Measurements from ENCODE around the gene SCN1A.
"Not testable (repeated sequence)": the region's sequence is repeated elsewhere in the genome, so short reads cannot be mapped to it uniquely, and the experiment has no call there.

SCN1A gene

DNA sequence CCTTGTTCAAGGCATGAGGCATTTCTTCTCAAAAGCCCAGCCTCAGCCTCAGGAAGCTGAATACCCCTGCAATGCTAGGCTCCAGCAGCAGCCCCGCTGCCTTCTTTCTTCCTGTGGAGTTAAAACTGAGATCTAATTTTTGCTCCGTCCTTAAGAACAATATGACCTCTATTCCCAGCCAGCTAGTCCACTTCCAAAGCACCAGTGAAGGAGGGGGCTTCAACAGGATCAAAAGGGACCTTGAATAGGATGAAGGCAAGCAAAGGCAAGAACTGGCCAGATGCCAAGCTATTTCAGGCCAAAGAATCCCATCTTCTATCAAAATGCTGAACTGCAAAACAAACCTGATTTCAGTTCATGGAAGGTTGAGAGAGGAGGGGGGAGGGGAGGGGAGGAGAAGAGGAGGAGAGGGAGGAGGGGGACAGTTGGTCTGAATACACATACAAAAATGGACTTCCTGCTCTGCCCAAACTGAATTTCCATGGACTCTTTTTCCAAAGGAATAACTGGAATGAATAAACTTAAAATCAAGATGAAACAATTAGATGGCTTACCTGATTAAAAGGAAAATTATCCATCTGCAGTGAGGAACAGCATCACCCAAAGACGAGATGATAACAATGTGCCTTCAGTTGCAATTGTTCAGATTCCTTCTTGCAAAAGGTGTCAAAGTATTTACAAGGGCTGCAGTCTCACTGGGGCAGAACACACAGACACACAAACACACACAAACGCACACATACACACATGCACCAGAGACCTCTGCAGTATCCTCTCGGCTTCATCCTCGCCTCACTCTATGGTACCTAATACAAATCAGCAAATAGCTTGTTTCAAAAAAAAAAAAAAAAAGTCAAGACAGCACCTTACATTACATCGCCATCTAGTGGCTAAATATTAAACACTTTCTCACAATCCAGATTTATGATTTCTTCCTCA, at the start of gene SCN1A:
SCN1A (minus strand) TSS at position 804 of the 939 bp plus-strand sequence. CDS start 54,399 bp downstream, outside the sequence.
- no peak for DNase-seq

DNA sequence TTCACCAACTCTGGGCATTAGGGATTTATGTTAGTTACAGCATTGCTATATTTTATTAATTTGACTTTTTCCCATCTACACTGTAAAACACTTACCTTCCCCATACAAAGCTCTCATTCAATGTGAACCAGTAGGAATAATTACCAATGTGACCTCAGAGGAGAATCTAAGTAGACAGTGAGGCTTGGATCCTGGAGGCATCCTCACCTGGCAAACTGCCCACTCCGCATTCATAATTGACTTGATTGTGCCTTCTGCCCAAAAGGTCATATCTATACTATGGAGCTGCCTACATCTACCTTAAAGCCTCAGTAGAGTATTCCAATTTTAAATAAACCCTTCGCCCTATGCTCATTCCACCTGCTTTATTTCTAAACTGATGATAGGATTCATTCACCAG, 45.4 kb upstream of the SCN1A start:
- no peak for DNase-seq

DNA sequence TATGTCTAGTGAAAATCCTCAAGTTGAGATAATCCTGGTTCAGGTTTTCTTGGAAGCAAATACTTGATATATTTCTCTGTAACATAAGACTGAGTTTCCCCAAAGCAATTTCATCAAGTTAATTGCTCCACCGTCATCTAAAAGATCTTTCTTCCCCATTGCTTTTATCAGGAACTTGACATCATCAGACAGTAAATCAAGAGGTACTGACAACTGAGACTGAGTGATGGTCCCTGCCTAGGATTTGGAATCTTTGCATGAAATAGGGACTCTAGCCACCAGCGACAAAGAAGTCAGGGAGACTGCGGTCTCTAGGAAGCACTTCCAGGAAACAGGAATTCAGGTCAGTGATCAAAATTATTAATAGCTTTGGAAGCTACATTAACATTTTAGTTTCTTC, 43.4 kb upstream of the SCN1A start:
- no peak for DNase-seq

DNA sequence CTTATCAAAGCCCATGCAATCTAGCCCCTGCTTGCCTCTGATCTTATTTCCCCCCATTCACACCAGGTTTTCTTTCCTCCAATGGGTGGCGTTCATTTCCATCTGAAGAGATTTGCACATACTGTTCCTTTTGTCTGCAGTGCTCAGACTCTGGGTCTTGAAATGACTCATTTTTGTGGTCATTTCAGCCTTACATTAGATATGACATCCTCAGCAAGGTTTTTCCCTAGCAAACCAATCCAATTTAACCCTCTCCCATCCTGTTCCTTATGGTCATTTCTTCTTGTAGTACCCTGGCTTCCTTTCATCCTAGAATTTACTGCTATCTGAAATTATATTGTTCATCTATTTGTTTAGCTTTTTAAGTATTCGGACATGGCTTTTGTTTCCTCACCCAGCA, 42.5 kb upstream of the SCN1A start:
- DNase-seq = no peak

DNA sequence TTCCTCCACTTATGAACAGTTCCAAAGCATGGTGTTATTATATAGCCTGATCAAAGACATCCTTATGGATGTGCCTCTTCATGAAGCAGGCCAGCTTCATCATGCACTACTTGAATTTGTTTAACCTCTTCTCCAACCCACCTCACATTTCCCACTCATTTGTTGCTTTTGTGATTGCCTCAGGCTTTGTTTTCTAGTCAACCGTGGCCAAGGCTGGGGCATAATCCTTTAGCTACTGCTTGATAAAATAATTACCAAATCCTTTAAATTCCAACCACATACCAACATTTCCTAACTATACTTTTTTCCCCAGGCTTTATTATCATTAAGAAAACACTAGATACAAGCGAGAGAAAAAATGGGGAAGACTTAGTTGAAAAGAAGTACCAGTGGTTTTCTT, 39.6 kb upstream of the SCN1A start:
- DNase-seq = no peak

DNA sequence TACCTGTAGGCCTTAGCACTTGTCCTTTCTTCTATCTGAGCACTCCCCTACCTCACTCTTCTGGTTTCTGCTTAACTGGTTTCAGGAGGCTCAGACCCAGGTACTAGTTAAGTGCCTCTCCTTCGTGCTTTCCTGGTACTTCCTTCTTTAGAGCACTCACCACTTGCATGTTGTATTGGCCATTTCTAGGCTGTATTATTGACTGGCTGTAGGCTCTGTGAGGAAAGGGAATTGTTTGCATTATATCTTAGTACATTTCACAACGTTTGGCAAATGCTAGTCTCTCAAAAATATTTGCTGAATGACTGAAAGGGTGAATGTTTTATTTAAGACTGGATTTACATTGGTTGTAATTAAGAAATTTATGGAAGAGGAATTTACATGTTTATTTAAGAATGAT, 36.0 kb upstream of the SCN1A start:
- no peak for DNase-seq

DNA sequence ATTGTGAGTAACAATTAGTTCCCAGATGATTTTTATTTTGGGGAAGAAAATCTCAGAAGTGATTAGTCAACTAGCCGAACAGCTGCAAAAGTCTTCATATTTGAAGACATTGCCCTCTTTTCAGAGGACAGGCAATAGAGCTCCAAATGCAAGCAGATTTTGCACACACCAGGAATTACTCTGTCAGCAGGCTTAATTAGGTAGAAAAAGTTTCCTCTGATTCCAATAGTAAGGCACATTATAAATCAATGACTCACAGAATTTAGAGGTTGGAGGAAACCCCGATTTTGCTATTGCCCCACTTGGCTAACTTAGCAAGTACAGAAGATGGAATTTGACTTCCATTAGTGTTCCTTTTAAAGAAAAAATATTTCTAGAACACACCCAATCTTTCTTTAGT, 30.7 kb upstream of the SCN1A start:
- DNase-seq = no peak

DNA sequence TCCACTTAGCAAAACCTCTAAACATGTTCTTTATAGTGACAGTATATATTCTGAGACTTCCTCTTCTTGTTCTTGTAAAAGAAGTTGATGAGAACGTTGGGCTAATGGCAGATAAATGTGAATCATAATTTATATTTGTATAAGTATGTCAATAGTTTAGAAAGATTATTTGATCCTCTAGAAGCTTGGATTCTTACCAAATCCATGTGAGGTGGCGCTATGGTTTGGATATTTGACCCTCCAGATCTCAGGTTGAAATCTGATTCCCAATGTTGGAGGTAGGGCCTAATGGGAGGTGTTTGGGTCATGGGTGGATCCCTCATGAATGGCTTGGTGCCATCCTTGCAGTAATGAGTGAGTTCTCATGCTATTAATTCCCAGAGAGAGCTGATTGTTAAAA, 29.8 kb upstream of the SCN1A start:
- no peak for DNase-seq

DNA sequence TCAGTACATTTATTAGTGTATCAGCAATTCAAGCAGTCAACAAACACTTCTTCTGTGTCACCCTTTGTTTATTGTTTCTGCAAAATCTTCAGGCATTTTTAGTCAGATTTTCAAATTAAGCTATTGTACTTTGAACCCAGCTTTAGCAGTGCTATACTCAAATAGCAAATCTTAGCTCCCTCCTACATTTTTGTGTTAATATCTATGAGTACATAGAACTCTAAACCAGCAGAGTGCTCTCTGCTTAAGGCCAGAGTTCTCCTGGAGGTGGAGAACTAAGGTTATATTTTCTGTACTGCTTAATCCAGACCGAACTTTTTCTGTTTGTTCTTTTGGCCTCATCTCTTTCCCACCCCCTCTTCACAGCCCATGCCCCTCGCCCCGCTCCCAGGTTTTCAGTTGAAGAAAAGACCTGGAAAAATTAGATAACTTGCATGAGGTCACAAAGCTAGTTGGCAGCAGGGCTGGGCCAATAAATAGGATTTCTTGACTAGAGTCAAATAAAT, 29.2 kb upstream of the SCN1A start:
- DNase-seq = no peak

DNA sequence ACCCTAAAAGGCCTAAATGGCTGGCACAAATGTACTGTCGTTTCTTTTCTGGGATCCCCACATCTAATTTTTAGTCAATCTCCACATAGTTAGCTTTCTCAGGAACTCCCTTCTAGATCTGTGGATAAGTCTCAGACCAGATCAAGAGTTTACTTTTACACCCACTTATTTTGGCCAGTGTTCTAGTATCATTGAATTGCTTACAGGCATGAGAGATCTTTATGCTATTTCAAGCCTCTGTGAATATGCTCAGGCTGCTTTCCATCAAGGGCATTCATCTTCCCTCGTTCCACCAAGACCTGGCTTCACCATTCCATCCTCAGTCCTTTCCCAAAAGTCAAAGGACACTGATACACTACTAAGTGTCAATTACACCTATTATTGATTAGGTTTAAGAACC, 27.8 kb upstream of the SCN1A start:
- no peak for DNase-seq

DNA sequence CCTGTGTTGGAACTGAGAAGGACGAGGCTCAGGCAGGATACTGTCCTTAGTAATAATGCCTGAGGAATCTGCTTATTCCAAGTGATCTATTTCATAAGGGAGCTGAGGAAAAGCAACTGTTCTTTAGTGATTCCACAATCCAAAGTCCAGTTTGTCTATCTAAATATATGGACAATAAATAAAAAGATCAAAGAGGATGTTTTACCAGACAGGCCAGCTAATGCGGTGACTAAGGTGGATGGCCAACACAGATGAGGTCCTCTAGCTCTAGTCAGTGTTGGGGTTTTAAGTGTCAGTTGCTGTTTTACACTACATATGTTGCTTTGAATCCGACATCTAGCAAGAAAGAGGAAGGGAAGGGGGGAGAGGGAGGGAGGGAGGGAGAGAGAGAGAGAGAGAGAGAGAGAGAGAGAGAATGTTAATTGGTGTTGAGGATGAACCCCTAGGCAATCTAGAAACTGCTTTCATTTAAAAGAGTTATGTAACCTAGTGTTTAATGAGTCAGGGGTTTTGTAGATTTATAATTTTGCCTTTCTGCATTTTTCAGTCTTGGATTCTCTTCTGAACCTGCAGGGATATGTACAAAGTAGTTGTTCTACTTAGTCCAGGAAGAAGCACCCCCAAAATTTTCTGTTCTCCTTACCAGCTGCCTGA, 27.0 kb upstream of the SCN1A start:
- no peak for DNase-seq

DNA sequence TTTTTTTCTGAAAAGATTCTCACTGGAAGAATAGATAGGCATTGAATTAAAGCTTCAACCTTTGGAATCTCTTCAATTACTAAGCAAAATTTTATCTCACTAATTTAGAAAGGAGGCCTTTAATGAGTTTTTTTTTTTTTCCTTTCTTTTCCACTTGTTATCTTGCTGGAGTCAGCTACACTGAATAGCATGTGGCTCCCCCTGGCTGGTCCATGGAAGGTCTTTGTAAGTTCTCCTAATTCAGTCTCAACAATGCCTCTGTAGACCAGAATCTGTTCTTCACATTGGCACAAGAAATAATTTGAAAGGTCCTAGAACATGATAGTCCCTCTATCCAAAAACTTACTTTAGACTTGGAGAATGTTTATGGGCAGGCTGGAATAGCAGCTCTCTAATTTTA, 24.2 kb upstream of the SCN1A start:
- DNase-seq = no peak

DNA sequence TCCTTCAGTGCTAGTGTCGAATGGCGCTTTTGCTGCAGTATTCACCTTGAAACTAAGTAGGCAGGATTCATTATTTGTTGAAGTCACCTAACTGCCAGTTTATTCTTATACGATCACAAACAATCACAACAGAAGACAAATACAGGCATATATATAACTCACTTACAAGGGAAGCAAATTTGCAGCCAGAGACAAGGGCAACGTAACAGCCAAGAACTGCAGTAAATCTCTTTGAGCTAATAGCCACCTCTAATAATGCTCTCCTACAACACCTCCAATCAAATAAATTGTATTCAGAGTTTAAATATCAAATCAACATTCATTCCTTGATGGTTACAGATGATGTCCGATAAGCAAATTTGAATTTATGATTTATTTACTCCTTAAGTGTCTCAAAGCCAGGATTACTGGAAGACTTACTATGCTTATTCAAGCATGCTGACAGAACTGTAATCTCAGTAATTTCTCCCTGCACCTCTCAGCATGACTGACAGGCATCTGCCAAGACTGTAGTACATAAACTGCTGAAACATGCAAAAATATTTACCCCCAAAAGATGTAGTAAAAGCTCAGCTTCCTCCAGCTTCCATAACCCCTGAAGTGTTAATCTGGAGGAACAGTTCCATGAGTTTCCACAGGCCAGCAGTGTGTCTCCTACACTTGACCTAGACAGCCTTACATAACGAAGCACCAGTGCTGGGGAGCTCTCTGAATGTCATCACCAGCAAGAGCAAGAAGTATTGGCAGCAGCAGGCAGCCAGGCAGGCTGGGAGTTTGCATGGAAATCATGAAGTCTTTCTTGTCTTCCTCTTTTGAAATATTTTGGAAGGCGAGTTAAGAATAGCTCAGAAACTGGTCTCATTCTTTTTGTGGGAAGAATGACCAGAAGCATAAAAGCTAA, 20.9 kb upstream of the SCN1A start:
- no peak for DNase-seq

DNA sequence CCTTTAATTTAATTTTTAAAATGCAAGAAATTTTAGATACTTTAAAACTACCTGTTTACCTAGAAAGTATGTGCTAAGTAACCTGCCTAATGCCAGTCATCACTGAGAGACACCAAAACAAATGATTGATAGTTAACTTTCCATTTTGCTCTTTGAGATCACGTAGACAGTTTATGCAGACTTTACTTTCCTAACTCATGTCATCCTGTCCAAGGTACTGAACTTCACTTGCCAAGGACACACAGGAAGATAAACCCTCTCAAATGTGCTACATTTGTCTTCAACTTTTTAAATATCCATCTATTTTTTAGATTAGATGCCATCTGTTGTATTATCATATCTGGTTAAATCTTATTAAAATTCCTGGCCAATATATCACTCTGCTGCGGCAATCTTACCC, 20.1 kb upstream of the SCN1A start:
- no peak for DNase-seq

DNA sequence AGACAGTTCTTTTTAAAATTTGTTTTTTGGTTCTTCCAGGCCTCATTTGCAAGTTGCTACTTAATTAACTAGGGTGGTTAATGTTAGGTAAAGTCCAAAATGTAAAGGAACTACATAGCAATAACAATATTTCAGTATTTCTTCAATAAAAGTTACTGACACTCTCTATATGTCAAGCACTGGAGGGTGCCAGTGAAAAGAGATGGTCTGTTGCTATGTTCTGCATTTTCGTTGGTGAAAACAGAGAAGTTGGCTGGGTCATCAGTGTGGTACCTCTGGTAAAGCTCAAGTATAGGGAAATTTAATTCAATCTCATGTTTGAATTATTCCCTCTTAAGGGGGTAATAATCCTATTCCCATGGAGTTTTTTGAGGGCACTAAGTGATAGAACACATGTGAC, 16.3 kb upstream of the SCN1A start:
- no peak for DNase-seq

DNA sequence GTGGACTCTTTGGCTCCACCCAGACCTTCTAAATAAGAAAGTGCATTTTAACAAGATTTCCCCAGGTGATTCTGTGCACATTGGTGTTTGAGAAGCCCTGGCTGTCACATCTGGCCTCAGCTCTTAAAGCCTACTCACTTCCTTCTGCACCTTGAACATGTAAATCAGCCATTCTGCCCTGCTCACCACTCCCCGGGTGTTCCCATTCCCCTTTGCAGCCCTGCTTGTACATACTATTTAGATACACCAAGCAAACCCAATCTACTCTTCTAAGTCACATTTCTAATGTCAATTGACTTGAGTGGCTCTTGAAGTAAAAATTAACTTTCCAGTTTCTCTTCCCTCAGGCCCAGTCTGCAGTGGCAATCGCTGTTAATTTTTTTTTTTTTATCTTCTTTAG, 13.1 kb upstream of the SCN1A start:
- no peak for DNase-seq

DNA sequence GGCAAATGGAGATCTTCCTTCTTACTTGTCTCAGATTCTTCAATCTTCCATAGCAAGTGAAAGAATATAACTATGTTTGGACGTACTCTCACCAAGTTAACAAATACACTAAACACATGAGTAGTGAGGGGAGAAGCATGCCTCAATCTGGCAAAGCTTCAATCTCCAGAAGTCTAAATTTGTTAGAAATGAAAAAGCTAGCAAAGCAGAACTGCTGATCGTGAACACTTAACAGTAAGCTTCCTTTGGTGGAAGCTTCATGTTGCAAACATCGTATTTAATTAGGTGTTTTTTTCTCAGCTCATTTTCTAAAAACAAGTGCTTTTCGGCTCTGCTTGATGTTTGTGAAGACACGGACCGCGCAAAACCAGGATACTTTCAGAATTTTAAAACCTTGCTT, 12.7 kb upstream of the SCN1A start:
- DNase-seq = no peak

DNA sequence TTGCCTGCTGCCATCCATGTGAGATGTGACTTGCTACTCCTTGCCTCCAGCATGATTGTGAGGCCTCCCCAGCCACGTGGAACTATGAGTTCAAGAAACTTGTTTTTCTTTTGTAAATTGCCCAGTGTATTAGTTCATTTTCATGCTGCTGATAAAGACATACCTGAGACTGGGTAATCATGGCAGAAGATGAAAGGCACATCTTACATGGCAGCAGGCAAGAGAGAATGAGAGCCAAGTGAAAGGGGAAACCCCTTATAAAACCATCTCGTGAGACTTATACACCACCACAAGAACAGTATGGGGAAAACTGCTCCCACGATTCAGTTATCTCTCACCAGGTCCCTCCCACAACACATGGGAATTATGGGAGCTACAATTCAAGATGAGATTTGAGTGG, 11.7 kb upstream of the SCN1A start:
- DNase-seq = not testable (repeated sequence)

DNA sequence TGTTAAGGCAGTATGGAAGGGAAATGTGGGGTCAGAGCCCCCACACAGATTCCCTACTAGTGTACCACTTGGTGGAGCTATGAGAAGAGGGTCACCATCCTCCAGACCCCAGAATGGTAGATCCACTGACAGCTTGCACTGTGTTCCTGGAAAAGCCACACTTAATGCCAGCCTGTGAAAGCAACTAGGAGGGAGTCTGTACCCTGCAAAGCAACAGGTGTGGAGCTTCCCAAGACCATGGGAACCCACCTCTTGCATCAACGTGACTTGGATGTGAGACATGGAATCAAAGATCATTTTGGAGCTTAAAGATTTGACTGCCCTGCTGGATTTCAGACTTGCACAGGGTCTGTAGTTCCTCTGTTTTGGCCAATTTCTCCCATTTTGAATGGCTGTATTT, 10.8 kb upstream of the SCN1A start:
- no peak for DNase-seq

DNA sequence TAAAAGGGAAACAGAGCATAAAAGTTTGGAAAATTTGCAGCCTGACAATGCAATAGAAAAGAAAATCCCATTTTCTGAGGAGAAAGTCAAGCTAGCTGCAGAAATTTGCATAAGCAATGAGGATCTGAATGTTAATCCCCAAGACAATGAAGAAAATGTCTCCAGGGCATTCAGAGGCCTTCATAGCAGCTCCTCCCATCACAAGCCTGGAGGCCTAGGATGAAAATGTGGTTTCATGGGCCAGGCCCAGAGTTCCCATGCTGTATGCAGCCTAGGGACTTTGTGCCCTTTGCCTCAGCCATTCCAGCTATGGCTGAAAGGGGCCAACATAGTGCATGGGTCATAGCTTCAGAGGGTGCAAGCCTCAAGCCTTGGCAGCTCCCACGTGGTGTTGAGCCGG, 10.3 kb upstream of the SCN1A start:
- no peak for DNase-seq

DNA sequence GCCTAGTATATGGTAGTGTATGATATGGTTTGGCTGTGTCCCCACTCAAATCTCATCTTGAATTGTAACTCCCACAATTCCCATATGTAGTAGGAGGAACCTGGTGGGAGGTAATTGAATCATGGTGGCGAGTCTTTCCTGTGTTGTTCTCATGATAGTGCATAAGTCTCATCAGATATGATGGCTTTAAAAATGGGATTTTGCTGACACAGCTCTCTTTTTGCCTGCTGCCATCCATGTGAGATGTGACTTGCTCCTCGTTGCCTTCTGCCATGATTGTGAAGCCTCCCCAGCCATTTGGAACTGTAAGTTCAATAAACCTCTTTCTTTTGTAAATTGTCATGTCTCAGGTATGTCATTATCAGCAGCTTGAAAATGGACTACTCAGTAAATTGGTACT, 9.5 kb upstream of the SCN1A start:
- no peak for DNase-seq

DNA sequence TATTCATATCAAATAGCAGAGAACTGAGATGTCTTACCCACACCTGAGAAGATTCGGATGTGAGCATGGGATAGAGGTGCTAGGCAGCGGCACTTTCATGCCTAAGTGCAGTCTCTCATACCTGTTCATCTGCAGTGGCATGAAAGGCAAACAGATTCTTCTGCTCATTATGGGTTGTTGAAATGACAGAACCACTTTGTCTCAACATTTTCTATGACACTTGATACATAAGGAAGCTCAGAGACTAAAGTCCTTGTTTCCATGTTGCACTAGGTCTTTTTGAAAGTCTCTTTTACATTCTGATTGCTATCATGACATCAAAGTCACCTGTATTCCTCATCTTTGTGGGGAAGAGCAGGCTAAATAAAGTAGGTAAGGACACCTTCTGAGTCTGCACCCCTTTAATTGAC, 8.0 kb upstream of the SCN1A start:
- DNase-seq = no peak

DNA sequence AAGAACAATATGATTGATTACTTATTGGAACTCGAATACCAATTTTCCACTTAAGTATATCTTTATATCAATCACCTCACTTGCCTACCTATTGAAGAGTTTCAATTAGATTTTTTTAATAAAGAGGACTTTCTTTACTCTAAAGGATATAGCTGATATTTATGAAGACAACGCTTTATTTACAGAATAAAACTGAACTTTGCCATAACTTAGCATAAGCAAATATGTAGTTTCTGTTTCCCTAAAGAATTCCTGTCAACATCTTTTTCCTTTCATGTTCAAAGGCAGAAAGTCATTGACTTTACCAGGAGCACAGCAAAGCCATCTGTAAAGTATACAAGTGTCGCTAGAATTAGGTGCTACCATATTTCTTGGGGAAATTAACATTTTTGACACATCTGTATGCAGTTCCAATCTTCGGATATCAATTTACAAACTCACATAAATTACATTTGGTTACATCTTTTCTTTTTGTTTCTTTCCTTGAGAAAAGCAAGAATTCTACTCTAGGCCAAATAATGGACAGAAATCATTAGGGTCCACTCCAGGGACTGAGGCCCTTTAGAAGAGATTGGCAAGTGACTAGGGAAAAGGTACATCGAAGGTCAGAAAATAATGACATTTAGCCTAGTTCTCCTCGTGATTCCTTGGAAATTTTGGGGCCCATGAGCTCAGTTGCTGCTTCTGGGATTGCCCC, 7.5 kb upstream of the SCN1A start:
- DNase-seq = no peak
